Endodermal cell (in vitro differentiated cells): Measurements from ENCODE around the gene LNX1. TPM values are rescaled to one million over a fixed set of nuclear protein-coding genes. Genes with fewer than 3 reads are reported as not detected.

ENCODE experiments used
- DNase-seq: peaks from one replicate; pipeline ENCODE4 v3.0.0-alpha.2; 2017
- H3K27ac ChIP-seq: 2 replicates; pipeline ENCODE4 v1.5.1; 2013; ENCODE audit warnings: mild to moderate bottlenecking, low read depth, low read length, moderate library complexity
- H3K27me3 ChIP-seq: 2 replicates; pipeline ENCODE4 v1.6.1; 2013; ENCODE audit warnings: mild to moderate bottlenecking, low read length, moderate library complexity; ENCODE audit not compliant: insufficient read depth, control insufficient read depth, poor library complexity, severe bottlenecking
- H3K36me3 ChIP-seq: 2 replicates; pipeline ENCODE4 v1.7.0; 2013; ENCODE audit warnings: mild to moderate bottlenecking, low read length, moderate library complexity; ENCODE audit not compliant: control insufficient read depth, insufficient read depth
- H3K4me1 ChIP-seq: one replicate; pipeline ENCODE4 v1.7.0; 2013; ENCODE audit warnings: low read length; ENCODE audit not compliant: control insufficient read depth, insufficient read depth
- H3K4me3 ChIP-seq: 2 replicates; pipeline ENCODE4 v1.5.1; 2013; ENCODE audit warnings: mild to moderate bottlenecking, low read length, moderate library complexity
- H3K9ac ChIP-seq: 2 replicates; pipeline ENCODE4 v1.6.1; 2013; ENCODE audit warnings: mild to moderate bottlenecking, low read length, moderate library complexity; ENCODE audit not compliant: poor library complexity, severe bottlenecking; ENCODE audit errors: extremely low read depth
- H3K9me3 ChIP-seq: 2 replicates; pipeline ENCODE4 v1.6.1; 2013; ENCODE audit warnings: mild to moderate bottlenecking, low read length, moderate library complexity; ENCODE audit not compliant: control insufficient read depth
- H3K27ac Mint-ChIP-seq: 2 replicates; pipeline ENCODE4 v1.8.0; 2020; ENCODE audit warnings: mixed read lengths
- H3K27me3 Mint-ChIP-seq: 2 replicates; pipeline ENCODE4 v1.8.0; 2021; ENCODE audit warnings: mild to moderate bottlenecking, mixed read lengths; ENCODE audit not compliant: insufficient read depth
- H3K36me3 Mint-ChIP-seq: 2 replicates; pipeline ENCODE4 v1.8.0; 2020; ENCODE audit warnings: low read depth, mixed read lengths
- H3K4me1 Mint-ChIP-seq: 2 replicates; pipeline ENCODE4 v1.8.0; 2020; ENCODE audit warnings: mixed read lengths
- H3K4me3 Mint-ChIP-seq: 2 replicates; pipeline ENCODE4 v1.8.0; 2020; ENCODE audit warnings: mild to moderate bottlenecking, moderate library complexity, mixed read lengths
- H3K9me3 Mint-ChIP-seq: 2 replicates; pipeline ENCODE4 v1.8.0; 2020; ENCODE audit warnings: mild to moderate bottlenecking, mixed read lengths
- CTCF ChIP-seq: fragments of 200-600 bp; sonication (generic); conservative IDR thresholded peaks from 2 replicates; pipeline ENCODE4 v1.5.0; 2021; ENCODE audit warnings: antibody characterized with exemption, mild to moderate bottlenecking
- WGBS, 2 experiments: methylation state at CpG; one replicate each; pipeline versions ENCODE4 v1.1.5 to v1.1.7; 2013; ENCODE audit warnings: missing lambda C conversion rate in 2 of 2, mixed read lengths in 1 of 2; ENCODE audit not compliant: insufficient coverage in 1 of 2, insufficient read length in 1 of 2; 5-methylcytosine and 5-hydroxymethylcytosine counted together
- total RNA-seq, 2 donors: library from RNA; stranded (reverse); fragmentation: NEBNext Ultra II Directional in 1 of 2; extraction: Animal tissue kit (Norgen Biotek cat#: 25700) in 1 of 2; gene quantifications; 2 replicates in 1 of 2; 3 replicates in 1 of 2; pipeline ENCODE4 v1.2.1, GENCODE V29; 2021

LNX1 gene
- total RNA-seq, 2 donors from 2014 or later, result 4.4 to 5.4 TPM

- Histone ChIP-seq H3K4me1 (no peaks in the 10 kb centered on the region), H3K36me3 (no peaks in the 10 kb centered on the region), H3K4me3 (no peak overlapping the region), H3K27me3 (peaks cover 33% of the 10 kb centered on the region), H3K27ac (no peak overlapping the region), H3K9ac (no peak overlapping the region), H3K9me3 (no peaks in the 10 kb centered on the region)
- H3K4me1 Mint-ChIP-seq, result peaks cover 4% of the 10 kb centered on the region
- H3K27ac Mint-ChIP-seq, result no peak overlapping the region
- DNase-seq, result no peak
- TF ChIP-seq CTCF, result no peak
- no peak overlapping the region for H3K4me3 Mint-ChIP-seq
- WGBS, 2 experiments, result 25 to 50% methylated on average over 1 of the region's 1 CpG
- H3K36me3 Mint-ChIP-seq, result no peaks in the 10 kb centered on the region
- H3K9me3 Mint-ChIP-seq, result no peaks in the 10 kb centered on the region
- peaks cover 55% of the 10 kb centered on the region for H3K27me3 Mint-ChIP-seq
Measured at GRCh38 chr4:53629296-53629695, 38.0 kb upstream of the LNX1 start.

- H3K9me3 Mint-ChIP-seq, result no peaks in the 10 kb centered on the region
- Histone ChIP-seq H3K27ac (no peak overlapping the region), H3K9ac (no peak overlapping the region), H3K4me3 (no peak overlapping the region), H3K27me3 (peaks cover 9% of the 10 kb centered on the region), H3K9me3 (no peaks in the 10 kb centered on the region), H3K4me1 (no peaks in the 10 kb centered on the region), H3K36me3 (no peaks in the 10 kb centered on the region)
- no peaks in the 10 kb centered on the region for H3K36me3 Mint-ChIP-seq
- peaks cover 4% of the 10 kb centered on the region for H3K4me1 Mint-ChIP-seq
- TF ChIP-seq CTCF, result no peak
- WGBS, 2 experiments, result 88 to 89% methylated on average over 1 of the region's 1 CpG
- no peak overlapping the region for H3K27ac Mint-ChIP-seq
- DNase-seq, result no peak
- peaks cover 31% of the 10 kb centered on the region for H3K27me3 Mint-ChIP-seq
- no peak overlapping the region for H3K4me3 Mint-ChIP-seq
Measured at GRCh38 chr4:53626491-53626890, 35.2 kb upstream of the LNX1 start.

- no peak for TF ChIP-seq CTCF
- Mint-ChIP-seq H3K27me3 (peaks cover 27% of the 10 kb centered on the region), H3K36me3 (no peaks in the 10 kb centered on the region), H3K4me3 (no peak overlapping the region), H3K4me1 (peaks cover 4% of the 10 kb centered on the region), H3K9me3 (no peaks in the 10 kb centered on the region), H3K27ac (no peak overlapping the region)
- Histone ChIP-seq H3K9me3 (no peaks in the 10 kb centered on the region), H3K27ac (no peak overlapping the region), H3K4me3 (no peak overlapping the region), H3K9ac (no peak overlapping the region), H3K36me3 (no peaks in the 10 kb centered on the region), H3K4me1 (no peaks in the 10 kb centered on the region), H3K27me3 (peaks cover 3% of the 10 kb centered on the region)
- no peak for DNase-seq
- 92 to 100% methylated on average over 1 to 2 of the region's 2 CpGs for WGBS, 2 experiments
Measured at GRCh38 chr4:53625888-53626287, 34.6 kb upstream of the LNX1 start.
